ENCODE data around the gene GCSAML.
A peak's percentile ranks its signal among the peaks of the same experiment; 100 is the strongest.

Gene GCSAML

GRCh38 chr1:247542811-247543210, 6.1 kb upstream of the GCSAML start:
- TF ChIP-seq EZH2 (IDR thresholded peaks at IDR 0.05; ENCODE audit: borderline replicate concordance, low read depth, low read length, severe bottlenecking) (no peak), CTCF (IDR thresholded peaks at IDR 0.05; ENCODE audit: borderline replicate concordance, extremely low read depth, low read length, poor library complexity, severe bottlenecking) (no peak)
- no peak overlapping the region for H2AFZ ChIP-seq (ENCODE audit: low read depth, low read length)
- no peak overlapping the region for H3K27ac ChIP-seq (ENCODE audit: low read length)
- no peaks in the 10 kb centered on the region for H3K79me2 ChIP-seq (ENCODE audit: insufficient read depth, low read length)
- H3K36me3 ChIP-seq (ENCODE audit: insufficient read depth, low read length): no peaks in the 10 kb centered on the region
- H3K9ac ChIP-seq (ENCODE audit: low read depth, low read length): no peak overlapping the region
- peaks cover 3% of the 10 kb centered on the region for H3K27me3 ChIP-seq (ENCODE audit: insufficient read depth, low read length, poor library complexity)
- H4K20me1 ChIP-seq (ENCODE audit: insufficient read depth, low read length): no peaks in the 10 kb centered on the region
- H3K4me3 ChIP-seq (ENCODE audit: low read depth in 1 of 2, low read length in 2 of 2): no peak overlapping the region
- no peak overlapping the region for H3K4me2 ChIP-seq (ENCODE audit: insufficient read depth, low read length)
- ATAC-seq (ENCODE audit: insufficient read depth, low read depth) (no peak), DNase-seq (no peak)
- H3K4me1 ChIP-seq (ENCODE audit: insufficient read depth, low read length): no peaks in the 10 kb centered on the region
- H3K9me3 ChIP-seq (ENCODE audit: insufficient read depth, low read length, severe bottlenecking): no peaks in the 10 kb centered on the region

- no peaks in the 10 kb centered on the region for H3K4me1 ChIP-seq (ENCODE audit: insufficient read depth, low read length)
- peak; percentile 5 for DNase-seq
- TF ChIP-seq CTCF (IDR thresholded peaks at IDR 0.05; ENCODE audit: borderline replicate concordance, extremely low read depth, low read length, poor library complexity, severe bottlenecking) (no peak), EZH2 (IDR thresholded peaks at IDR 0.05; ENCODE audit: borderline replicate concordance, low read depth, low read length, severe bottlenecking) (no peak)
Measured at GRCh38 chr1:247548092-247548491, 842 bp upstream of the GCSAML start.

GRCh38 chr1:247551721-247552120, 2.8 kb downstream of the GCSAML start:
- ATAC-seq (ENCODE audit: insufficient read depth, low read depth): no peak
- TF ChIP-seq CTCF (IDR thresholded peaks at IDR 0.05; ENCODE audit: borderline replicate concordance, extremely low read depth, low read length, poor library complexity, severe bottlenecking) (no peak), EZH2 (IDR thresholded peaks at IDR 0.05; ENCODE audit: borderline replicate concordance, low read depth, low read length, severe bottlenecking) (no peak)
- Histone ChIP-seq H3K4me1 (ENCODE audit: insufficient read depth, low read length) (no peaks in the 10 kb centered on the region), H3K4me2 (ENCODE audit: insufficient read depth, low read length) (no peak overlapping the region), H3K4me3 (ENCODE audit: low read depth in 1 of 2, low read length in 2 of 2) (no peak overlapping the region), H3K9ac (ENCODE audit: low read depth, low read length) (no peak overlapping the region), H3K36me3 (ENCODE audit: insufficient read depth, low read length) (no peaks in the 10 kb centered on the region), H4K20me1 (ENCODE audit: insufficient read depth, low read length) (no peaks in the 10 kb centered on the region), H3K27me3 (ENCODE audit: insufficient read depth, low read length, poor library complexity) (peaks cover 9% of the 10 kb centered on the region), H3K79me2 (ENCODE audit: insufficient read depth, low read length) (no peaks in the 10 kb centered on the region), H3K27ac (ENCODE audit: low read length) (no peak overlapping the region), H3K9me3 (ENCODE audit: insufficient read depth, low read length, severe bottlenecking) (no peaks in the 10 kb centered on the region), H2AFZ (ENCODE audit: low read depth, low read length) (no peak overlapping the region)
- no peak for DNase-seq

More at GRCh38 chr1:247548092-247548491, 842 bp upstream of the GCSAML start:
- Histone ChIP-seq H3K79me2 (ENCODE audit: insufficient read depth, low read length) (no peaks in the 10 kb centered on the region), H2AFZ (ENCODE audit: low read depth, low read length) (no peak overlapping the region), H4K20me1 (ENCODE audit: insufficient read depth, low read length) (no peaks in the 10 kb centered on the region), H3K4me2 (ENCODE audit: insufficient read depth, low read length) (no peak overlapping the region), H3K36me3 (ENCODE audit: insufficient read depth, low read length) (no peaks in the 10 kb centered on the region), H3K9ac (ENCODE audit: low read depth, low read length) (no peak overlapping the region), H3K9me3 (ENCODE audit: insufficient read depth, low read length, severe bottlenecking) (no peaks in the 10 kb centered on the region), H3K27me3 (ENCODE audit: insufficient read depth, low read length, poor library complexity) (peaks cover 5% of the 10 kb centered on the region), H3K27ac (ENCODE audit: low read length) (no peak overlapping the region), H3K4me3 (ENCODE audit: low read depth in 1 of 2, low read length in 2 of 2) (no peak overlapping the region)
- no peak; the same call in 2 of the 3 replicates for ATAC-seq (ENCODE audit: insufficient read depth, low read depth)

GRCh38 chr1:247552231-247552630, 3.3 kb downstream of the GCSAML start:
- ATAC-seq (ENCODE audit: insufficient read depth, low read depth) (no peak), DNase-seq (no peak)
- Histone ChIP-seq H4K20me1 (ENCODE audit: insufficient read depth, low read length) (no peaks in the 10 kb centered on the region), H3K9me3 (ENCODE audit: insufficient read depth, low read length, severe bottlenecking) (no peaks in the 10 kb centered on the region), H3K36me3 (ENCODE audit: insufficient read depth, low read length) (no peaks in the 10 kb centered on the region), H3K4me3 (ENCODE audit: low read depth in 1 of 2, low read length in 2 of 2) (no peak overlapping the region), H3K27ac (ENCODE audit: low read length) (no peak overlapping the region), H3K4me2 (ENCODE audit: insufficient read depth, low read length) (no peak overlapping the region), H3K27me3 (ENCODE audit: insufficient read depth, low read length, poor library complexity) (peaks cover 9% of the 10 kb centered on the region), H3K4me1 (ENCODE audit: insufficient read depth, low read length) (no peaks in the 10 kb centered on the region), H2AFZ (ENCODE audit: low read depth, low read length) (no peak overlapping the region), H3K9ac (ENCODE audit: low read depth, low read length) (no peak overlapping the region), H3K79me2 (ENCODE audit: insufficient read depth, low read length) (no peaks in the 10 kb centered on the region)
- TF ChIP-seq CTCF (IDR thresholded peaks at IDR 0.05; ENCODE audit: borderline replicate concordance, extremely low read depth, low read length, poor library complexity, severe bottlenecking) (no peak), EZH2 (IDR thresholded peaks at IDR 0.05; ENCODE audit: borderline replicate concordance, low read depth, low read length, severe bottlenecking) (no peak)
